Natural killer cell (primary cell): Measurements from ENCODE around the gene MIPEP. TPM values are rescaled to one million over a fixed set of nuclear protein-coding genes. Genes with fewer than 3 reads are reported as not detected.

Source experiments
- ATAC-seq, 3 donors: fragments of 150-1000 bp in 2 of 3; fragments of 200-7000 bp in 1 of 3; cut with Tn5 transposase; 1 replicate in 1 of 3; 2 replicates in 2 of 3; pipeline ENCODE4 v1.10.0; 2021; ENCODE audit warnings: mild to moderate bottlenecking in 2 of 3, moderate library complexity in 2 of 3
- DNase-seq, 2 donors: peaks; one replicate each; pipeline versions ENCODE4 v3.0.0 to v3.0.0-alpha.2; 2013 to 2021; ENCODE audit warnings: mixed read lengths in 1 of 2
- H3K27ac ChIP-seq: one replicate; pipeline ENCODE4 v1.5.1; 2013; ENCODE audit warnings: mild to moderate bottlenecking, low read length
- H3K27me3 ChIP-seq: one replicate; pipeline ENCODE4 v1.6.1; 2013; ENCODE audit warnings: low read length; ENCODE audit not compliant: control insufficient read depth, insufficient read depth
- H3K36me3 ChIP-seq: one replicate; pipeline ENCODE4 v1.6.1; 2013; ENCODE audit warnings: low read length; ENCODE audit not compliant: control insufficient read depth, insufficient read depth
- H3K4me1 ChIP-seq: one replicate; pipeline ENCODE4 v1.6.1; 2013; ENCODE audit warnings: low read length; ENCODE audit not compliant: control insufficient read depth, insufficient read depth
- H3K4me3 ChIP-seq: one replicate; pipeline ENCODE4 v1.5.1; 2013; ENCODE audit warnings: low read length
- H3K9me3 ChIP-seq: one replicate; pipeline ENCODE4 v1.6.1; 2013; ENCODE audit warnings: low read length; ENCODE audit not compliant: control insufficient read depth, insufficient read depth
- H3K27ac Mint-ChIP-seq, 2 donors: one replicate each; pipeline ENCODE4 v1.8.0; 2022; ENCODE audit warnings: mild to moderate bottlenecking in 2 of 2, mixed read lengths in 2 of 2, moderate library complexity in 1 of 2
- H3K27me3 Mint-ChIP-seq, 2 donors: one replicate each; pipeline ENCODE4 v1.8.0; 2022; ENCODE audit warnings: low read depth in 2 of 2, mixed read lengths in 2 of 2
- H3K36me3 Mint-ChIP-seq: one replicate; pipeline ENCODE4 v1.8.0; 2022; ENCODE audit warnings: mixed read lengths
- H3K4me1 Mint-ChIP-seq, 2 donors: one replicate each; pipeline ENCODE4 v1.8.0; 2022; ENCODE audit warnings: mixed read lengths in 2 of 2
- H3K4me3 Mint-ChIP-seq: one replicate; pipeline ENCODE4 v1.8.0; 2022; ENCODE audit warnings: mild to moderate bottlenecking, moderate library complexity, mixed read lengths
- H3K9me3 Mint-ChIP-seq, 2 donors: one replicate each; pipeline ENCODE4 v1.8.0; 2022; ENCODE audit warnings: mixed read lengths in 2 of 2
- WGBS: methylation state at CpG from one replicate; pipeline ENCODE4 v1.1.7; 2013; ENCODE audit warnings: missing lambda C conversion rate; ENCODE audit not compliant: insufficient coverage; 5-methylcytosine and 5-hydroxymethylcytosine counted together
- intact Hi-C: fragments of 100-400 bp; cut with micrococcal nuclease; formaldehyde crosslinking; loops from one replicate; pipeline ENCODE4 v1.14.2; 2022
- total RNA-seq, 4 donors: library from RNA; stranded (reverse); fragments of 120-200 nt in 1 of 4; gene quantifications; one replicate each; pipeline versions ENCODE4 v1.2.3 to v1.2.4, GENCODE V29; 2013 to 2022
- TF ChIP-seq, protein P1 (sequence below): fragments of 200-600 bp; IDR thresholded peaks from one replicate; pipeline ENCODE4 v1.8.0; 2022; ENCODE audit warnings: antibody characterized with exemption

Gene MIPEP
- total RNA-seq, 3 donors from 2014 or later (not counting 1 experiment from before 2014, with no cell fraction given), result 9.7 to 10.1 (median 9.7) TPM

DNA sequence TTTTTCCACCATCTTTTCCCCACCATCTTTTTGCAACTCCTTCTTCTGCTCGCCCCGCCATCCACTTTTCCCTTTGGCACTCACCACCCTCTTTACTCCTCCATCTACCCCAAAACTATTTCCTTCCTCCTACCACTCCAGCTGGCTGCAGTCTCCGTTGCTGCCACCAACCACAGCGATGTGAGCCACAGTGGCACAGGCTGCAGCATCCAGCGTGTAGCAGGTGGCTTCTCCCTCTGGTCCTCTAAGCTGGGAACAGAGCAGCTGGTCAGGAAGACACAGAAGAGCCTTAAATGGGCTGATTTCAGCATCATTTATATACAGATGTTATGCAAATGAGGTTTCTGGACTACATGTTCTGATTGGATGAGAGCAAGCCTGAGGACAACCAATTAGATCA, 174.5 kb downstream of the MIPEP start:
- no peak for ATAC-seq
- Mint-ChIP-seq H3K27me3 (peaks cover 18 to 20% of the 10 kb centered on the region in 2 donors), H3K9me3 (no peaks in the 10 kb centered on the region), H3K4me1 (no peaks in the 10 kb centered on the region), H3K27ac (no peak overlapping the region), H3K4me3 (no peak overlapping the region), H3K36me3 (no peaks in the 10 kb centered on the region)
- no peaks in the 10 kb centered on the region for H3K27me3 ChIP-seq
- no peaks in the 10 kb centered on the region for H3K9me3 ChIP-seq
- no peaks in the 10 kb centered on the region for H3K36me3 ChIP-seq
- no peak for DNase-seq
- no peak overlapping the region for H3K27ac ChIP-seq
- H3K4me1 ChIP-seq, result no peaks in the 10 kb centered on the region
- H3K4me3 ChIP-seq, result no peak overlapping the region
- intact Hi-C loops, result no loop called here
- 35% methylated on average over 5 of the region's 5 CpGs for WGBS
- TF ChIP-seq, protein P1, sequence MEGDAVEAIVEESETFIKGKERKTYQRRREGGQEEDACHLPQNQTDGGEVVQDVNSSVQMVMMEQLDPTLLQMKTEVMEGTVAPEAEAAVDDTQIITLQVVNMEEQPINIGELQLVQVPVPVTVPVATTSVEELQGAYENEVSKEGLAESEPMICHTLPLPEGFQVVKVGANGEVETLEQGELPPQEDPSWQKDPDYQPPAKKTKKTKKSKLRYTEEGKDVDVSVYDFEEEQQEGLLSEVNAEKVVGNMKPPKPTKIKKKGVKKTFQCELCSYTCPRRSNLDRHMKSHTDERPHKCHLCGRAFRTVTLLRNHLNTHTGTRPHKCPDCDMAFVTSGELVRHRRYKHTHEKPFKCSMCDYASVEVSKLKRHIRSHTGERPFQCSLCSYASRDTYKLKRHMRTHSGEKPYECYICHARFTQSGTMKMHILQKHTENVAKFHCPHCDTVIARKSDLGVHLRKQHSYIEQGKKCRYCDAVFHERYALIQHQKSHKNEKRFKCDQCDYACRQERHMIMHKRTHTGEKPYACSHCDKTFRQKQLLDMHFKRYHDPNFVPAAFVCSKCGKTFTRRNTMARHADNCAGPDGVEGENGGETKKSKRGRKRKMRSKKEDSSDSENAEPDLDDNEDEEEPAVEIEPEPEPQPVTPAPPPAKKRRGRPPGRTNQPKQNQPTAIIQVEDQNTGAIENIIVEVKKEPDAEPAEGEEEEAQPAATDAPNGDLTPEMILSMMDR, result no peak

DNA sequence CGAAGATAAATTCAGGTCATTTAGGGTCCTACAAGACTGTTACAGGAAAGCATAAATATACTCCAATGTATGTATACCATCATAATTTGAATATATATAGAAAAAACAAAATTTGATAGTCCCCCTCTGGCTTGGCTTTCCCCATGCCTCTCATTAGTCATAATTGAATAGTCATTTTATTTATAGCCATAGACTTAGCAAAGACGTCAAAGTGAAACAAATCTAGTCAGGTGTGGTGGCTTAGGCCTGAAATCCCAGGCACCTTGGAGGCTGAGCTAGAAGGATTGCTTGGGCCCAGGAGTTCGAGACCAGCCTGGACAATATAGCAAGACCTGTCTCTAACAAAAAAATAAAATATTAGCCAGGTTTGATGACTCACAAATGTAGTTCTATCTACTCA, 177.8 kb downstream of the MIPEP start:
- ATAC-seq (no peak), DNase-seq (no peak)
- Mint-ChIP-seq H3K27ac (no peak overlapping the region), H3K27me3 (peaks cover 18 to 20% of the 10 kb centered on the region in 2 donors), H3K36me3 (no peaks in the 10 kb centered on the region), H3K4me1 (no peaks in the 10 kb centered on the region), H3K9me3 (no peaks in the 10 kb centered on the region), H3K4me3 (no peak overlapping the region)
- H3K27ac ChIP-seq, result no peak overlapping the region
- no peaks in the 10 kb centered on the region for H3K4me1 ChIP-seq
- TF ChIP-seq, protein P1, result no peak
- intact Hi-C loops, result no loop called here
- no peaks in the 10 kb centered on the region for H3K27me3 ChIP-seq
- H3K9me3 ChIP-seq, result no peaks in the 10 kb centered on the region
- no peak overlapping the region for H3K4me3 ChIP-seq
- 86% methylated on average over 2 of the region's 3 CpGs for whole genome bisulfite sequencing
- H3K36me3 ChIP-seq, result no peaks in the 10 kb centered on the region

DNA sequence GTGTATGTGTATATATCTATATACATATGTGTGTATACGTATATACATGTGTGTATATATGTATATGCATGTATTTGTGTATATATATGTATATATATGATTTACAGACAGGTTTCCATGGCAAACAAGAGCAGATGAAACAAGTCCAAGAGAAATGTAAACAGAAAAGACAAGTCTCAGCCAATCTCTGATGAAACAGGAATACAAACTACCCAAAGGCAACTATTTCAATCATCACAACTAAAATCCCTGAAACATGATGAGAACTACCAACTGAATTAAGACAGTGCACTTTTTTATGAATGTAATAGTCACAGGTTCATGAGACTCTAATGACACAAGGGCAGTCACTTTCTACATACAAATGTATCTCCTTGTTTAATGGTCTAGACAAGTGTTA, 178.8 kb downstream of the MIPEP start:
- no peak overlapping the region for H3K27ac ChIP-seq
- no peak overlapping the region for H3K27ac Mint-ChIP-seq
- H3K27me3 Mint-ChIP-seq, result peaks cover 18 to 20% of the 10 kb centered on the region in 2 donors
- no peaks in the 10 kb centered on the region for H3K36me3 ChIP-seq
- intact Hi-C loops, result no loop called here
- TF ChIP-seq, protein P1, result no peak
- no peaks in the 10 kb centered on the region for H3K9me3 Mint-ChIP-seq
- no peaks in the 10 kb centered on the region for H3K9me3 ChIP-seq
- H3K4me1 ChIP-seq, result no peaks in the 10 kb centered on the region
- no peak overlapping the region for H3K4me3 ChIP-seq
- no peaks in the 10 kb centered on the region for H3K4me1 Mint-ChIP-seq
- H3K27me3 ChIP-seq, result no peaks in the 10 kb centered on the region
- DNase-seq, result no peak
- H3K36me3 Mint-ChIP-seq, result no peaks in the 10 kb centered on the region
- WGBS, result no CpG with 5 or more reads among the region's 1 CpG
- no peak for ATAC-seq
- no peak overlapping the region for H3K4me3 Mint-ChIP-seq

DNA sequence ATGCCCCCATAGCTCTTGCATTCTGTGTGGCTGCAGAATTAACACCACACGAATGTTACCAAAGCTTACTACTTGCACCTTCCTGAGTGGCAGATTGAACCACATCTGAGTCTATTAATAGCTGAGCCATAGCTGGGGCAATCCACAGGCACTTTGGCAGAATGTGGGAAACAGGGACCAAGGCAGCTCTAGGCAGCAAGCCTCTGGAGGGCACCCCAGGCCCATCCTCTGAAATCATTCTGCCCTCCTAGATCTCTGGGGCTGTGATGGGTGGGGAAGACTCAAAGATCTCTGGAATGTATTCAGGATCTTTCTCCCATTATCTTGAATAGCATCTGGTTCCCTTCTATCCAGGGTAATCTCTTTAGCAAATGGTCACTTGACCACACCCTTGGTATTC, 179.7 kb downstream of the MIPEP start:
- Histone ChIP-seq H3K27me3 (no peaks in the 10 kb centered on the region), H3K9me3 (no peaks in the 10 kb centered on the region), H3K36me3 (no peaks in the 10 kb centered on the region), H3K27ac (no peak overlapping the region), H3K4me3 (no peak overlapping the region), H3K4me1 (no peaks in the 10 kb centered on the region)
- Mint-ChIP-seq H3K27ac (no peak overlapping the region), H3K36me3 (no peaks in the 10 kb centered on the region), H3K27me3 (peaks cover 15 to 16% of the 10 kb centered on the region in 2 donors), H3K4me1 (no peaks in the 10 kb centered on the region), H3K9me3 (no peaks in the 10 kb centered on the region), H3K4me3 (no peak overlapping the region)
- TF ChIP-seq, protein P1, result no peak
- no peak for ATAC-seq
- no peak for DNase-seq
- intact Hi-C loops, result no loop called here
- 67% methylated on average over 1 of the region's 1 CpG for WGBS
